ENCODE data around the gene PELI1.
"Not testable (repeated sequence)": the region's sequence is repeated elsewhere in the genome, so short reads cannot be mapped to it uniquely, and the experiment has no call there.

Gene PELI1

DNA sequence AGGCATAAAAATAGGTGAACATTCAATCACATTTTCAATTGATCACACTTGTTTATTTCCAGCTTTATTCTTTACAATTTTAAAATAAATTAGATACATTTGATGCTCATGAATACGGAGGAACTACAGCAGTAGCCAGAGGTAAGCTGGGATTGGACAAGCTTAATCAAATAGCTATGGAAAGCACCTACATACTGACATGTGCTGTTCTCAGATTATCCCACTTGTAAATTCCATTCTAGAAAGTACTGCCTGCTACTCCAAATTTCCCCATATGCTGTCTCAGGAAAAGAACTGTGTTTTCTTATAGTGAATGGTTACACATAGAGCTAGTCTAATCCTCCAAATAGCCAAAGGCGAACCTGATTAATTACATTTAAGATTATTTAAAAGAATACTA, 24.2 kb downstream of the PELI1 start:
- no peak for DNase-seq

DNA sequence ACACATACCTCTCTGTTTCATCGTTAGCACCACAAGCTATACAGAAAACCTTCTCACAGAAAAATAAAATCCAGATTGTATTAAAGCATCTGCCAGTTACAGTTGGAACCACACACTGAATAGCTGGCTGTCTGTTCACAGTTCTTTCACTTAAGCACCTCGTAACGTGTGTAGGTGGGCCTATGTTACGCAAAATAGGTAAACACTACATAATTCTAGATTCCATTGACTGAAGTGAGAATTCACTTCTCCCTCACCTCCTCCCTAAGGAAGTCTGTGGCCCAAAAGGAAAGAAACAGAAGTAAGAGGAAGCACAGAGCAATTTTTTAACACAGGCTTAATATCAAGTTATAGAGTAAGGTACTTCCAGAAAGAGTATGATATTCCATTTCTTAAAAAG, 24.9 kb downstream of the PELI1 start:
- no peak for DNase-seq

DNA sequence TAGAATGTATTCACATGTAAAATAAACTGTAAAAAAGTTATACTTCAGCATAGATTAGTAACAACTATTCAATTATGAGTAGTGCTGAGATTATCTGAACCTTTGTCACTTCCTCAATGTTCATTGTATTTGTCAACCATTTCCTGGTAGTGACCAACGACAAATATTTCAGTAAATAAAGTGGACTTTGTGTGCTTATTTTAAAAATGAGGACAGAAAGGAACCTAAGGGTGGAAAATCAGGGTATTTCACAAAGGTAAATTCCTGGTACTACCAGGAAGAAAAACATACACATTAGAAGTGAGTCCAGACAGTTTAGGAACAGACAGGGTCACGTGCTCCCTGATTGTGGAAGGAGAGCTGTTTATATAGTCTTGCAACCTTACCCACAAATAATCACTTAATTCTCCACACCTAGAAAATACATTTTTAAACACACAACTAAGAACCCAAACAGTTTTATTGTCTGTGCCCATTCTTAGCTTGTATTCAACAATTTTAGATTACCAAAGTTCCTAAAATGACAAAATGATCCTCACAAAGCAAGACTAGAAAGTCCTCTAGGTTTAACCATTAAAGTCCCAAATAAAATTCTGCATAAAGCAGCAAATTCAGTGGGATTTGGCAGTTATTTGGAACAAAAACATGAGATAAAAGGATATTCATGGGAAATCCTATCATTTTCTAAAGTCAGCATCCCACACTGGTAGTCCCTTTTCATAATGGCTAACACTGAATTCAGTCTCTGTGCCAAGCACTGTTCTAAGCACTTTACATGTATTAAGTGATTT, 28.2 kb downstream of the PELI1 start:
- no peak for DNase-seq

DNA sequence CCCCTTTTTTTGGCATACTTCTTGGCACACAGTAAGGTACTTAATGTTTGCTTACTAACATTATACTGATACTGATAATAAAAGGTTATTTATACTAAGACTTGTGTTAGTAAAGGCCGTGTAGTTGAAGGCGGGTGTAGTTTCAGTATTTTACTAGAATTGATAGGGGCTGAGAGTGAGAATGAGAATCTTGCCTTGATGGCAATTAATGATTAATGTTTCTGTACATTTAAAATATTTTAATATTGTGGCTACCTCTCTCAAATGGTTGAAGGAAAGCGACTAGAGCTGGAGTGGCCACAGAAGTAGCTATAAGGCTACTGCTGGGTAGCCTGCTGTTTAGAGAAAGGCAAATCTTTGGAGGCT, 29.3 kb downstream of the PELI1 start:
- DNase-seq: no peak

DNA sequence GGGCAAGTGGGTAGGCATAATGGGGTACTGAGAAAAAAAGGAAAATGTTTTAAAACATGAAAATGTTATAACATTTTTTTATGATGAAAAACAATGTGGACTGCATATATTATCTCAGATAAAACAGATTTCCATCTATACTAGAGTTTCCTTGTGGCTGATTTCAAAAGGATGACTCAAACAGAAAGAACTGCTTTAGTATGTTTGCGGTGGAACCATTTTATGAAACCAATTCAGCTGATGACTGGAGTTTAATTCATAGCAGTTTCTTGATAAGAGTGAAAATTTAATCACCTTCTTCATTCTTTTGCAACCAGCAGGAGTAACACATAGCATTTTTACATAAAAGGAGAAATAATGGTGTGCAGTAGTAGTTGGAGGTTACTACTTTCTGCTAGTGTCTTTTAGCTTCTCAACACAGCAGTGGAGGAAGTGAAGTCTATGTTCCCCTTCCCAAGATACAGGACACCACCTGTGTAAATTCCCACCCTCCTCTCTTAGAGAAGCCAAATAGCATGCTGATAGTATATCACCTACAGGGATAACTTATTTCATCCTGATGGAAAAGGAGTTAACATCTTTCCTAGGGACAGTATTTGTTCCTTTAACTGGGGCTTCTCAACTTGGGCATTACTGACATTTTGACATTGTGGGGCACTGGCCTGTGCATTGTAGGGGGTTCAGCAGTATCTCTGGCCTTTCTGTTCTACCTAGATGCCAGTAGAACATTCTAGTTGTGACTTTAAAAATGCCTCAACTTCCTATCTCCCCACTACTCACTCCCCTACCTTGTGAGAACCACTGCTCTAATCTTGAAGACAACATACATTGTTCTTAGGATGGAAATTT, 29.9 kb downstream of the PELI1 start:
- no peak for DNase-seq

DNA sequence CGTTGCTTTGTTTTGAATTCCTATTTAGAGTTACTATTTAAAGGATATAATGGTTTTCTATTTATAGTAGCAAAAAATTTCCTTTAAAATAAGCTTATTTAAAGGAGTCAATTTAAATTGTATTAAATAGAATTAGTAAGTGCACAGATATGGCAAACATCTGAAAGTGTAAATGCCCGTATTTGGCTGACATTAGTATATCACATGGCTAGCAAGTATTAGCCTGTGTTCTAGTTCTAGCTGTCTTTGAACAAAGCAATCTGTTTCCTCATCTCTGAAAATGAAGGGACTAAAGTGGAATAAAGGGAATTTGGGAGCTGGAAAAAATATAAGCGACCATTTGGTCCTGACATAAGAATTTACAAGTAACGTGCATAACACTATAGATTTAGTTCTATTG, 32.2 kb downstream of the PELI1 start:
- no peak for DNase-seq

DNA sequence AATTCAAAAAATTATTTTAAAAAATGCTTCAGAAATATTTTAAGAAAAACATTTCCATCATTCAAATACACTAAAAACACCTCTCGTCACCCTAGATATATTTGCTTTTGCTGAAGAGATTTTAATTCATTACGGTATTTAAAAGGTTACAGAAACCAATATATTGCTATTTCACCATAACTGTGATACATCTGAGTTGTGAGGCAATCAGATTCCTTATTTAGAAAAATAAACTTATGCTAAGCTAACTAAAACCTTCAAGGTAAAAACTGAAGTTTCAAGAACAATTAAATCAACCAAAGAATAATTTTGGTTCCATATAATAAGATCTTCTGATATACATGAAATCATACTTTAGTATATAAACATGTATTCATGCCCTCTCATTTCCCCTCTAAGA, 32.8 kb downstream of the PELI1 start:
- DNase-seq: no peak

DNA sequence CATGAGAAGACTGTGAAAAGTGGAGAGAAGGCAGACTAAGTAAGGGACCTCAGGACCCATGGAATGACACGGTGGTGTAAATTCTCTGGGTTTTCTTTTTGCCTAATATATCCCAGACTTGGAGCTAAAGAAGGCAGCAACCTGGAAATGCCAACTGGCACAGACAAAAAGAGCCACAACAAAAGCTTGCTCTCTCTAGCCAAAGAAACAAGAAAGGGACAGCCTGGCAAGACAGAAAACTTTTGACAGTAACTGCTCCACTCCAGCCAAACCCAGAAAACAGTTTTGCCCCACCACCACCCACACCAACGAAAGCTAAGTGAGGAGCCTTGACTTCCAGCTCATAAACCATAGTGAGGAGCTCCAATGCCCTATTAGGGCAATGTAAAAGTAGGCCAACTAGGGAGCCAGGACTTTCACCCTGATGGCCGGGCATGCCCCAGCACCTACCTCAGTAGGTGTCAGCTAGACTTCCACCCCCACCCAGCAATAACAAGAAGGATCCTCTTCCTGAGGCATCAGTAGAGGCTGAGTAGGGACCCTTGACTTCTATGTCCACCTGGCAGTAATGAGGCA, 35.5 kb downstream of the PELI1 start:
- DNase-seq: no peak

DNA sequence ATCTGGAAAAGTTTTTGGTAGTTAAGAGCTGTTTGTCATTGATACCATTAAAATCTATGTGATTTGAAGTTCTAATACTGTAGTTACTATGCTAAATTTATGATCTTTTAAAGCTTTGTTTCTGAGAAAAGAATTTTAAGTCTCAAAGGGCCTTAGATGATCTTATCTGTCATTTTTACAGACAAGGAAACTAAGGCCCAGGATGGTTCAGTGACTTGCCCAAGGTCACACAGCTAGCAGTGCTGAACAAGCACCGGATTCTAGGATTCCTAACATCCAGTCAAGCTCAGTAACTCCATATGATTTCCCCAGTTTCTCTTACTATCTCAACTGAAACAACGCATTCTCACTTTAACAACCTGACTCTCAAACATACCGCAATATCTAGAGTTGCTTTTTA, 37.7 kb downstream of the PELI1 start:
- no peak for DNase-seq

DNA sequence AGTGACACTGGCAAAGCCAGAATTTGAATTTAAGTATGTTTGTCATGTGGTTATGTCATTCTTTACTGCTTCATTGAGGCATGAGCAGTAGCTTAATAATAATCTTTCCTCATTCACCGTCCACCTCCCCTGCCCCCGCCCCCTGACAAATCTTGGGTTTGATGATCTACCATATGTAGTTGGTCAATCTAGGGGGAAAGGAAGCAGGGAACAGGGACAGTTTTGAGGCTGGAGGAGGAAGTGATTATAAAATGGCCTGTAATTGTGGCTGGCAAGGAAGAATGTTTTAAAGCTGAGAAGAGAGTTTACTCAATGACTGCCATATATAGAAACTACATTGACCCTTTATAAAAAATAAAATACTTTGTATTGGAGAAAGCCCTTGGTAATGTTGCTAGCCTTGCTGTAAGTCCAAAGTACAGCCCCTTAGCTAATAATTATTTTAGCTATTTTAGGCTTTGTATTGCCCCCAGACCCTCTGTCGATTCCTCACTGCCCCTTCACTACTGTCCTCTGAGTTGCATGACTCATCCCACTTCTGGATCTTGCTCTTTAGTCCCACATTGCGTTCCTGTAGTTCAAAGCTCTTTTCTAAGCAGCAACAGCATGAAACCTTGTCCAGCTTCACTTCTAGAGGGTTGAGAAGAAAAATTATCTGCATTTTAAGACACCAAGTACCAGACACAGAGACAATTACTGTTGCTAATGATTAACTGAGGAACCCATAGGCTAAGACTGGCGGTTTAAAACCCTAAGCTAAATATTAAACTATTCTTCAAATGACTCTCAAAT, 38.4 kb downstream of the PELI1 start:
- no peak for DNase-seq

DNA sequence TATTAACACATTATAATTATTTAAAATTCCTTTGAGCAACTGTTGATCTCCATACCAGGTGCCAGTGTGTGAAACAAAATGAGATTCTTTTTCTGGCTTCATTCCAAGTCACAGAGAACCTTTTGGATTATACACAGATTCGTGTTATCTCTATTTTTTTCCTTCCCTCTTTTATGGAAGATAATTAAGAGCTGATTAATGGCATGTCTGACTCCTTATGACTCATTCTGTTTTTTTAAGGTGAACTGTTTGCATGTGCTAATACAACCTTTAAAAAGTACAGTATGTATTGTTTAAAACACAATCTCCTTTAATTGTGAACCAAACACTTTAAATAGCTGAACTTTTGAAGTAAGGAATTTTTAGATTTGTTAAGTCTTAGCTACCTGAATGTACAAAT, 39.3 kb downstream of the PELI1 start:
- DNase-seq: peak; percentile 52

DNA sequence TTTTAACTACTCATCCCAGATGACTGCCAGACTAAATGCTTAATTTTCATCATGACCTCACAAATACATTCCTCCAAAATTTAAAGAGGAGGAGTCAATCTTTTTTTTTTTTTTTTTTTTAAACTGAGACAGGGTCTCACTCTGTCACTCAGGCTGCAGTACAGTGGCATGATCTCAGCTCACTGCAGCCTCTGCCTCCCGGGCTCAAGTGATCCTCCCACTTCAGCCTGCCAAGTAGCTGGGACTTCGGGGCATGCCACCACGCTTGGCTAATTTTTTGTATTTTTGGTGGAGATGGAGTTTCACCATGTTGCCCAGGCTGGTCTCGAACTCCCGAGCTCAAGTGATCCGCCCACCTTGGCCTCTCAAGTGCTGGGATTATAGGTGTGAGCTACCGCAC, 41.5 kb downstream of the PELI1 start:
- not testable (repeated sequence) for DNase-seq

DNA sequence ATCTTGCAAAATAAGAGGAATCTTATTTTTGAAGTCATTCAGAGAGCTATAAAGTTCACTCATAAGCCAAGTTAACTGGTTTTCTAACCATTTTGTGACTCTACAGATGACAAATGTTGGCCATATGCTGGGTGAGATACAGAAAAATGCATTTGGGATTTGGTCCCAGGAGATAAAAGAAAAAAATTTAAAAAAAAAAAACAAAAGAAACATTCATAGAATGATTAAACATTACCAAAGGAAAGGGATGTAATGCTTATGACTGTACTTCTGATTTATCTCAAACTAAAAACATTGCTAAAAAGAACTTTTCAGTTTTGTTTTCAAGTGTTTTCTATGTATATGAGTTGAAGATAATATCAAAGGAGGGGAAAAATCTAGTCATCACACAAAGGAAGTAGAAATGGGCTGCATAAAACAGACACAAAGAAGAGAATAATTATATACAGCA, 43.1 kb downstream of the PELI1 start:
- DNase-seq: no peak

DNA sequence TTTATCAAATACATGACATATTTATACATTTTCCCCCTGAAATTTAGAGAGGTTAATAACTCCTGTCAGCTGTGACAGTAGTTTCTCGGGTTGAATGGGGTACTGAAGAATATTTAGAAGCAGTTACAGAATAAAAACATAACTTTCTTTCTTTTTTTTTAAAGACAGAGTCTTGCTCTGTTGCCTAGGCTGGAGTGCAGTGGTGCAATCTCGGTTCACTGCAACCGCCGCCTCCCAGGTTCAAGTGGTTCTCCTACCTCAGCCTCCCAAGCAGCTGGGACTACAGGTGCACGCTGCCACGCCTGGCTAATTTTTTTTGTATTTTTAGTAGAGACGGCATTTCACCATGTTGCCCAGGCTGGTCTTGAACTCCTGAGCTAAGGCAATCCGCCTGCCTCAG, 43.6 kb downstream of the PELI1 start:
- not testable (repeated sequence) for DNase-seq

DNA sequence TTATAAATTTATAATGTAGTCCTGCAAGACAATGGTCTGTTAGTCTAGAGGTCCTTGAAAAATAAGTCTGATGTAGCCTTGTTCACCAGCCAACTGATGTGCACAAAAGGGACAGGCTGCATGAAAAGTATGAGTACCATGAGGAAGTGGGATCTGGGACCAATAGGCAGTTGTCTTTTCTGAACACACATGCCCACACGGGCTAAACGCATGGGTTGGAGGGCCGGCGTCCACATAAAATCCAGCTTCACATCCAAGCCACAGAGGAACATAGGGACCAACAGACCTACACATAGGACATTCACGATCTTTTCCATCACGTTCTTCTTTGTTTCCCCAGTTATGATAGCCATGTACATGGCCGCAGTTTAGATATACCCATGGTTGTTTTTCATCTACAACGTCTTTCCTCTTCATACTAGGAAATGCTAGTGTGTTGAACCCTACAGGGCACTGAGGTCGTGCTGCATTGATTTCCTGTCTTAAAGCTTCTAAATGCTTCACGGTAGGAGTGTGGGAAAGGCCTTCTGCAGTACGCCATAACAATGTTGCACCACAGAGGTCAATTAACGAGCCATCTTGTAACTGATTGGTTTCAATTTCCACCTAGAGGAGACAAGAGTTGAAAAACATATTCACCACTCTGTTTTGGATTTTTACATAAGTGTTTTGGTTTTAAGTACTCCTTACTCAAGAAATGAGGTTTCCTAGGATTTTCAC, 49.4 kb downstream of the PELI1 start:
- DNase-seq: no peak

DNA sequence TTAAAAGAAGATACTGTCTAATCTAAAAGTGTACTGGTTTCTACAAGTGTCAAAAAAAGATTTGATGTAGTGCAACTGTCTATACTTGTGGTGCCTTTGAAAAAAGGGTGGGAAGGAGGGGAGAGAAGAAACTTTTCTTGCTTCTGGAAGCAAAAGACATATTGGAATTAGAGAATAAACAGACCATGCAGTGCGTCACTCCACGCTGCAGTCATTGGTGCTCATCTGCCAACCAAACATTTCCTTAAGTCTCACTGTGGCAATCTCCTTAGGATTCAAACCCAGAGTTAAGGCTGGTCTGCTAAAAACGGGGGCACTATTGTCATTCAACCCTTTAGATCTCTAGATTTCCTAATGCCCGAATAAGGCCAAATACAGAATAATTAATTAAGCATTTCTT, 50.9 kb downstream of the PELI1 start:
- DNase-seq: no peak

DNA sequence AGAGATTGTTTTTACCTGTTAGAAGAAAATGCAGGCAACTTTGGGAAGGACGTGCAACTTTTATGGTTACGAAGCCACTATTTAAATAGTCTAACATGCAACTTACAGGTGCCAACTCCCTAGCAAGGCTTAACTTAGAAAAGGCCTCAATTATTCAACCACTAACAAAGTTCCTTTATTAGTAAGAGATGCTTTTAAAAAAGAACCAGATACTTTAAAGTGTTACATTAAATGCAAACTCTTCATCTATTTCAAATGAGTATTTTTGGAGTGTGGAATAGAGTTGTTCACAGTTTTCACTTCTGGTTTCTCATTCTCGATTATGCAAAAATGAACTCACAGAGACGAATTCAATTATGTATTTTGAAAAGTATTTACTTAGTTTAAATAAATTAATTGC, 51.7 kb downstream of the PELI1 start:
- DNase-seq: no peak

DNA sequence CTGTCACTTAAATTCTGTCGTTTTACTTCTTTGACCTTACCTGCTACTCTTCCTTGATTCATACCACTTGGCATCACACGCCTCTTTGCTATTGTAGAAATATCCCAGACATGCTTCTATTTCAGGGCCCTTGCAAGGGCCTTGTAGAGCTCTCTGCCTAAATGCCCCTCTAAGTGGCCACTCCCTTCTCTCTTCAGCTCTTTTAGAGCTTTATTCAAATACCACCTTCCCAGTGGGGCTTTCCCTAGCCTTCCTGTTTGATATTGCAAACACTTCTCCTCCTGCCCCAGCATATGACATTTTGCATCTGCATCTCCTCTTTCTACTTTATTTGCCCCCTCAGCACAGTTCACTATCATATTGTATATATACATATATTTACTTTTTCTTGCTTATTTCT, 54.0 kb downstream of the PELI1 start:
- DNase-seq: no peak

DNA sequence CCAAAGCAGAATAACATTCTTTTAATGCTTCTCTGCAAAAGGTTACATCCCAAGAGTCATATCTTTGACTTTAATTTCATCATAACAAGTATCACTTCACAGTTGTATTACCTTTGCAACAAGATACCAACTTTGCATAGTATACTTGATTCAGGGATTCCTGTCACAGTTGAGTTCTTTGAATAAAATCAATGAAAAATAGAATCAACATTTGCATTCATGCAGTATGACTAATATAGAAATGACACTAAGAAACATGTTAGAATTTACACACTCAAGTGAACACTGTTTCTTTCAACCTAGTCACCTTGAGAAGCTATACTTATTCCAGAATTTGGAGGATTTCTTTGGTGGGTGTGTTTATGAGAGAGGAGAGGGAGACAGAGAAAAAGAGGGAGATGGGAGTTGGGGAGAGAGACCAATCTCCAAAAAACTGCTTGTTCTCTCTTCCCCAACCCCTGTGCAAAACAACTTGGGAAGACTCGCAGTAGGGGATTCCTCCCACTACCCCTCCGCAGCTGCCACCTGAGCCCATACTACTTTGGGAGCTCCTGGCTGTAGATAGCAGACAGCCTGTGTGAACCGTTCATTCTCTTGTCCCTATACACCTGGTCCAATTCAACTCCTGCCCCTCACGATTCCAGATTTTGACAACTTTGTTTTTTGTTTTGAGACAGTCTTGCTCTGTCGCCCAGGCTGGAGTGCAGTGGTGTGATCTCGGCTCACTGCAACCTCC, 57.7 kb downstream of the PELI1 start:
- no peak for DNase-seq

DNA sequence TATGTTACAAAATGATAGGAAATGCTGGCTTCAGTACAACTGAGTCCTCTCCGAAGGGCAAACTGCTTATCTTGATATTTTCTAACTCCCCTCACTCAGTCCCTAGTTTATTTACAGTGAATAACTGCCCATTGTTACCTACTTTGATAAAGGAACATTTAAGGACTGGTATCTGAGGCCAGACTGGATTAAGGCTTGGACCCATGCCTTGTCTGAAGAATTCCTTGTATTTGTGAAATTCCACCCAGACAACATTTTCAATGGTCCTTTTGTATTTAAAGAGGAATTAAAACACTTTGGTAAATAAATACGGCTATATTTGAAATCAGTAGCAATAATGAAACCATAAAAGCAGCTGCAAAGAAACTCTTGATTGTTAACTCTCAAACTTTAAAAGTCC, 58.3 kb downstream of the PELI1 start:
- DNase-seq: no peak

DNA sequence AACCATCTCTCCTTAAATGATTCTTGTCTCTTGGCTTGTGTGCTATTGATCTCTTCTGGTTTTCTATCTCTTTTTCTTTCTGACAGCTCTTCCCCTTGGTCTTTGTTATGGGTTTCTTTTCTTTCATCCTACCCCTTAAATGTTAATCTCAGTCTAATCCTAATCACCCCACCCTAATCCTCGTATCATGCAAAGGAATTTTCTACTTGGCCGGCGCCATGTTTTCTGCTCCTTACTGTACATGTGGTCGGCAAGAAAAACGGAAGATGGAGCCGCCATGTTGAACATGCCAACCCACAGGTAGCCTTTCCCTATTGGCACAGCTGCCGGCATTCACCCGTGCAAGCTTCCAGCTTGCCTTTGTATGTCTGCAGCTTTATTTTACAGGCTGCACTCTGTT, 63.2 kb downstream of the PELI1 start:
- no peak for DNase-seq

DNA sequence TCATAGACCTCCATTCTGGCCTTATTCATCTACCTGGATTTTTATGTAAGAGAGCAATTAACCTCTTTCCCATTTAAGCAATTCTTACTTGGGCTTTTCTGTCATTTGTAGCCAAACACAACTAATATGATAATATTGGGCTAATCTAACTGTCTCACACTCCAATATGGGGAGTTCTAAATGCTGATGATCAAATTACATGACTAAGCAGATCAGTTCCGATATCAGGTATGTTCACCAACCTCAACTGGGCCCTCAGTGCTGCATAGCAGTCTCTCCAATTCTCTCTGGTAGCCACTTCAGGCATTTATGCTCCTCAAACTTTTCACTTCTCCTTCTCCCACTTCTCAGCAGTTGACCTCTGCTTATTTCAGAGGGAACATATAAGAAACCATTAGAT, 64.0 kb downstream of the PELI1 start:
- DNase-seq: no peak
